Activated B cell treated with CpG ODN at 0.5 μM for 24 hours (primary cell): ENCODE data around the gene NUDT4. TPM values are rescaled to one million over a fixed set of nuclear protein-coding genes. Genes with fewer than 3 reads are reported as not detected.
A peak's percentile ranks its signal among the peaks of the same experiment; 100 is the strongest.

ENCODE experiments used
- ATAC-seq: fragments of 200-7000 bp; cut with Tn5 transposase; one replicate; pipeline ENCODE4 v1.10.0; 2021; ENCODE audit warnings: low read depth, mild to moderate bottlenecking, moderate library complexity
- CTCF ChIA-PET: fragments of 350-600 bp; sonication (Branson Sonifier 250); formaldehyde crosslinking; loops from one replicate; lab custom pipeline; 2021; ENCODE audit warnings: antibody characterized with exemption; lab: Charles Lee
- POLR2A ChIA-PET: fragments of 350-600 bp; sonication (Branson Sonifier 250); formaldehyde crosslinking; loops from one replicate; lab custom pipeline; 2021; ENCODE audit warnings: antibody characterized with exemption; lab: Charles Lee
- DNase-seq: peaks from one replicate; pipeline ENCODE4 v3.0.0; 2022
- H3K27ac Mint-ChIP-seq: one replicate; pipeline ENCODE4 v1.8.0; 2020; ENCODE audit warnings: mixed read lengths
- H3K27me3 Mint-ChIP-seq: one replicate; pipeline ENCODE4 v1.8.0; 2021; ENCODE audit warnings: mixed read lengths
- H3K36me3 Mint-ChIP-seq: one replicate; pipeline ENCODE4 v1.8.0; 2021; ENCODE audit warnings: low read depth, mixed read lengths
- H3K4me1 Mint-ChIP-seq: one replicate; pipeline ENCODE4 v1.8.0; 2021; ENCODE audit warnings: mixed read lengths
- H3K4me3 Mint-ChIP-seq: one replicate; pipeline ENCODE4 v1.8.0; 2020; ENCODE audit warnings: mild to moderate bottlenecking, mixed read lengths
- H3K9me3 Mint-ChIP-seq: one replicate; pipeline ENCODE4 v1.8.0; 2020; ENCODE audit warnings: mixed read lengths
- intact Hi-C: fragments of 100-400 bp; cut with micrococcal nuclease; formaldehyde crosslinking; loops from one replicate; pipeline ENCODE4 v1.15.1; 2024
- total RNA-seq: library from RNA; stranded (reverse); gene quantifications from 2 replicates; pipeline ENCODE4 v1.2.3, GENCODE V29; 2022
- TF ChIP-seq, protein P1 (sequence below): fragments of 200-600 bp; IDR thresholded peaks from one replicate; pipeline ENCODE4 v1.8.0; 2022; ENCODE audit warnings: antibody characterized with exemption, mild to moderate bottlenecking

NUDT4 gene
- total RNA-seq = 47.3 and 48.8 TPM in 2 replicates

DNA sequence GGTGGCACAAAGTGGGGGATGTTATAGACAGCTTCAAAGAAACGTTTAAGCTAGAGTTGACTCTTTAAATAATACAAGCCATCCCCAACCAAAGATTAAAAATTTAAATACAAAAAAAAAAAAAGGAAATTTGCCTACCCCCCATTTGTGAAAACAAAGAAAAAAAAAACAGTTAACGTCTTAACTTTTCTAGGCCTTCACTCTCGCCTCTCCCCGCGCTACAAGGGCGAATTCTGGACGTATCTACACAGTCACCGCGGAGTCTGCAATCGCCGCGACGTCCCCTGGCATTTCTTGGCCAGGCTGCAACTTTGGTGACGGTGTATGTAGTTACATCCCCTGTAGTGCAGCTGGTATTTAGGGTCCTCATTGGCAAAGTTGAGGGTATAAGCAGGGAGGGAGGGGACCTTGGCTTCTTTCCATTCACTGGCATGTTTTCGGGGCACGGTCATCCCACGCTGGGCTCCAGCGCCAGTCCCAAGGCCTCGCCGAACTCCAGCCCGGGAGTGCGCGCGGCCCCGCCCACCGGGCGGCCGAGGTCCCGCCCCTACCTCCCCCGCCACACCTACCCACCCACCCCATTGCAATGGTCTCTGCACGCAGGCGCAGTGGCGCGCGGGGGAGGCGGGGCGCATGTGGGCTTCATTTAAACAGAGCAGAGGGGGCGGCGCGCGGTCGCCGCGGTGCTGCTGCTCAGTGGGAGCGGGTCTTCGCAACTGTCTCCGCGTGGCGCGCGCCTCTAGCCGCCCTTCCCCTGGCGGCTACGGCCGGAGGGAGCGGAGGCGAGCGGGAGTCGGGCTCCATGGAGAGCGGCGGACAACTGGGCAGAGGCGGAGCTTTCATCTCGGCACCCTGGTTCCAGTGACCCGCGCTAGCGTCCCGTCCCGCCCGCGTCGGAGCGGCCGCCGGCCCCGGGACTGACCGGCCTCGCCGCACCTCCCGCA is at the start of gene NUDT4:
NUDT4 (plus strand) TSS at position 674 of the 944 bp plus-strand sequence. CDS start 398 bp downstream, outside the sequence.
- intact Hi-C loops = loop anchor here (1.0 to 5.0 kb wide), 8 partner anchors 65 to 448 kb away; partner anchors contain the start of genes CRADD, EEA1, MRPL42 and SOCS2
- no peaks in the 10 kb centered on the region for H3K27me3 Mint-ChIP-seq
- CTCF ChIA-PET = interaction anchor here (1.2 kb wide), 1 partner anchor 390 kb away, joined by 4 read pairs; no protein-coding TSS in a partner anchor

DNA sequence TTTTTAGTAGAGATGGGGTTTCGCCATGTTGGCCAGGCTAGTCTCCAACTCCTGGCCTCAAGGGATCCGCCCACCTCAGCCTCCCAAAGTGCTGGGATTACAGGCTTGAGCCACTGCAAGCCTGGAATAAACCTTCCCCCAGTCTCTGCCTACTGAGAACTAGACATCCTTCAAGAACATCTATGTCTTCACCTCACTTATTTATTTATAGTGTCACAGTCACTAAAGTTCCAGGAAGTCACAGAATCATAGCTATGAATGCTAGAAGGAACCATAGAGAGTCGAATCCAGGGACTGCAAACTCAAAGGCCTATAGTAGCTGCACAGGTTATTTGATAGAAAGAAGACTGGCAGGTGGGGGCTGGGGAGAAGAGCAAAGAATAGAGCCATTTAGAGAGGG is 44.7 kb upstream of the NUDT4 start:
- ATAC-seq = no peak
- Mint-ChIP-seq H3K27ac (no peak overlapping the region), H3K9me3 (no peaks in the 10 kb centered on the region), H3K36me3 (no peaks in the 10 kb centered on the region), H3K4me3 (no peak overlapping the region), H3K27me3 (no peaks in the 10 kb centered on the region), H3K4me1 (no peaks in the 10 kb centered on the region)
- no peak for DNase-seq
- intact Hi-C loops = no loop called here
- TF ChIP-seq, protein P1, sequence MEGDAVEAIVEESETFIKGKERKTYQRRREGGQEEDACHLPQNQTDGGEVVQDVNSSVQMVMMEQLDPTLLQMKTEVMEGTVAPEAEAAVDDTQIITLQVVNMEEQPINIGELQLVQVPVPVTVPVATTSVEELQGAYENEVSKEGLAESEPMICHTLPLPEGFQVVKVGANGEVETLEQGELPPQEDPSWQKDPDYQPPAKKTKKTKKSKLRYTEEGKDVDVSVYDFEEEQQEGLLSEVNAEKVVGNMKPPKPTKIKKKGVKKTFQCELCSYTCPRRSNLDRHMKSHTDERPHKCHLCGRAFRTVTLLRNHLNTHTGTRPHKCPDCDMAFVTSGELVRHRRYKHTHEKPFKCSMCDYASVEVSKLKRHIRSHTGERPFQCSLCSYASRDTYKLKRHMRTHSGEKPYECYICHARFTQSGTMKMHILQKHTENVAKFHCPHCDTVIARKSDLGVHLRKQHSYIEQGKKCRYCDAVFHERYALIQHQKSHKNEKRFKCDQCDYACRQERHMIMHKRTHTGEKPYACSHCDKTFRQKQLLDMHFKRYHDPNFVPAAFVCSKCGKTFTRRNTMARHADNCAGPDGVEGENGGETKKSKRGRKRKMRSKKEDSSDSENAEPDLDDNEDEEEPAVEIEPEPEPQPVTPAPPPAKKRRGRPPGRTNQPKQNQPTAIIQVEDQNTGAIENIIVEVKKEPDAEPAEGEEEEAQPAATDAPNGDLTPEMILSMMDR = no peak
- ChIA-PET CTCF (no interaction called here), POLR2A (no interaction called here)

More for the DNA sequence above, at the start of gene NUDT4:
- ATAC-seq = peak; percentile 87
- TF ChIP-seq, protein P1 = no peak
- peak within 1 kb of the TSS; percentile 100 for H3K27ac Mint-ChIP-seq
- DNase-seq = peak; percentile 98
- peaks cover 8% of the 10 kb centered on the region for H3K36me3 Mint-ChIP-seq
- H3K9me3 Mint-ChIP-seq = no peaks in the 10 kb centered on the region
- peak within 1 kb of the TSS; percentile 100 for H3K4me3 Mint-ChIP-seq
- POLR2A ChIA-PET = interaction anchor here (0.6 to 1.0 kb wide), 2 partner anchors 238 to 382 kb away, joined by 7 read pairs; no protein-coding TSS in a partner anchor
- H3K4me1 Mint-ChIP-seq = peaks cover 35% of the 10 kb centered on the region

DNA sequence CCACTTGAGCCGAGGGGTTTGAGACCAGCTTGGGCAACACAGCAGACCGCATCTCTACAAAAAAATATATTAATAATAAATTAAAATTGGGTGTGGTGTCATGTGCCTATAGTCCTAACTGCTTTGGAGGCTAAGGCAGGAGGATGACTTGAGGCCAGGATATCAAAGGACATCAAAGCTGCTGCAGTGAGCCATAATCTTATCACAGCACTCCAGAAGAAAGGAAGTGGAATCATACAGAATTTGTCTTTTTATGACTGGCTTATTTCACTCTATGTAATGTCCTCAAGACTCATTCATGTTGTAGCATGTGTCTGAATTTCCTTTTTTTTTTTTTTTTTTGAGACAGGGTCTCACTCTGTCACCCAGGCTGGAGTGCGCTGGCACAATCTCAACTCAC is 43.9 kb upstream of the NUDT4 start:
- H3K9me3 Mint-ChIP-seq = no peaks in the 10 kb centered on the region
- H3K4me1 Mint-ChIP-seq = no peaks in the 10 kb centered on the region

DNA sequence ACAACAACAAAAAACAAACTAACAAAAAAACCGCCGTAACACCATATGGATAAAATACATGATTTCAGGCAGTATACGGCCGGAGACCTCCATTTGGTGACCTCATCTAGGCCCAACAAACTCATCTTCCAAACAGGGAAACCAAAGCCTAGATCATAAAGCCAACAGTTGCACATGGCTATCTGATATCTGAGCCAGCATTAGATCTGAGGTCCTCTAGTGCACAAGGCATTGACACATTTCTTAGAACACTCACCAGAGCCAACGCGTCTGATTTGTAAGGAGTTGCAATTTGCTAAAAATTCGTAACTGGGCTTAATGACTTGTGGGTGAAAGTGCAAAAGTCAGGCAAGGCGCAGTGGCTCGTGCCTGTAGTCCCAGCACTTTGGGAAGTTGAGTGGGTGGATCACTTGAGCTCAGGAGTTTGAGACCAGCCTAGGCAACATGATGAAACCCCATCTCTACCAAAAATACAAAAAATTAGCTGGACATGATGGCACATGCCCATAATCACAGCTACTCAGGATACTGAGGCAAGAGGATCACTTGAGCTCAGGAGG is 42.0 kb upstream of the NUDT4 start:
- H3K36me3 Mint-ChIP-seq = no peaks in the 10 kb centered on the region
- ChIA-PET POLR2A (no interaction called here), CTCF (no interaction called here)
- no peak overlapping the region for H3K27ac Mint-ChIP-seq
- H3K9me3 Mint-ChIP-seq = no peaks in the 10 kb centered on the region
- intact Hi-C loops = no loop called here
- H3K27me3 Mint-ChIP-seq = no peaks in the 10 kb centered on the region
- H3K4me1 Mint-ChIP-seq = no peaks in the 10 kb centered on the region
- TF ChIP-seq, protein P1 = no peak
- DNase-seq (no peak), ATAC-seq (no peak)
- no peak overlapping the region for H3K4me3 Mint-ChIP-seq

More for the DNA sequence above, 43.9 kb upstream of the NUDT4 start:
- POLR2A ChIA-PET = no interaction called here
- H3K4me3 Mint-ChIP-seq = no peak overlapping the region
- ATAC-seq = no peak
- DNase-seq = no peak
- TF ChIP-seq, protein P1 = no peak
- H3K27me3 Mint-ChIP-seq = no peaks in the 10 kb centered on the region
- intact Hi-C loops = no loop called here
- H3K36me3 Mint-ChIP-seq = no peaks in the 10 kb centered on the region
- CTCF ChIA-PET = no interaction called here
- H3K27ac Mint-ChIP-seq = no peak overlapping the region

DNA sequence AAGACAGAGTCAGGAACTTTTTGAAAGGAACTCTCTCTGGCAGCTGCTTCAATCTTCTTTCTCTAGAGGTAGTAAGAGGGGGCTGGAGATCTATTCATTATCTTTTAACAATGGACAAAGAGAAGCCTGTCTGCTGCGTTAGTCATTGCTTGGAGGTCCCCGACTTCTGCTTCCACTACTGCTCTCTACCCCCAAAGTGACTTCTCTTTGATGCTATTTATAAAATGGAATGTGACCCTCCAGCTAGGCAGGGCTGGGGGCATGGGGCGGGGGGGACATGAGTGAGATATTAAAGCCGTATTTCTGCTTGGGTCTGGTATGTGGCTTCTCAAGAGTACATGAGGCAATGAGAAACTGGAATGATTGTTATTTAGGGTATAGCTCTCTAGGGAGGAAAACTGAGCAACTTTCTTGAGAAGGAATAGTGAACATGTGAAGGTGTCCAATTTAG is 41.4 kb upstream of the NUDT4 start:
- Mint-ChIP-seq H3K4me1 (no peaks in the 10 kb centered on the region), H3K27ac (no peak overlapping the region), H3K4me3 (no peak overlapping the region), H3K36me3 (no peaks in the 10 kb centered on the region), H3K27me3 (no peaks in the 10 kb centered on the region), H3K9me3 (no peaks in the 10 kb centered on the region)
- POLR2A ChIA-PET = no interaction called here
- ATAC-seq (no peak), DNase-seq (no peak)
- CTCF ChIA-PET = no interaction called here
- TF ChIP-seq, protein P1 = no peak
- intact Hi-C loops = no loop called here
